ENCODE results near the gene MAP7.

MAP7 gene

GRCh38 chr6:136345145-136345544, 205.1 kb downstream of the MAP7 start:
- Histone ChIP-seq H3K4me3 (ENCODE audit: low read depth in 1 of 2, low read length in 1 of 2) (no peak overlapping the region), H3K4me1 (ENCODE audit: control insufficient read depth in 1 of 2, insufficient read depth in 1 of 2, low read depth in 1 of 2, low read length in 1 of 2) (peaks cover 0 to 4% of the 10 kb centered on the region in 2 experiments)

GRCh38 chr6:136344420-136344819, 205.8 kb downstream of the MAP7 start:
- Histone ChIP-seq H3K4me3 (ENCODE audit: low read depth in 1 of 2, low read length in 1 of 2) (no peak overlapping the region), H3K4me1 (ENCODE audit: control insufficient read depth in 1 of 2, insufficient read depth in 1 of 2, low read depth in 1 of 2, low read length in 1 of 2) (peaks cover 0 to 4% of the 10 kb centered on the region in 2 experiments), H3K36me3 (peaks cover 8% of the 10 kb centered on the region), H3K27me3 (no peaks in the 10 kb centered on the region), H3K9me3 (no peaks in the 10 kb centered on the region), H3K27ac (no peak overlapping the region)
- TF ChIP-seq CTCF (IDR thresholded peaks at IDR 0.05): no peak

More at GRCh38 chr6:136345145-136345544, 205.1 kb downstream of the MAP7 start:
- TF ChIP-seq CTCF (IDR thresholded peaks at IDR 0.05): no peak
- H3K27me3 ChIP-seq: no peaks in the 10 kb centered on the region
- H3K27ac ChIP-seq: no peak overlapping the region
- H3K36me3 ChIP-seq: peaks cover 8% of the 10 kb centered on the region
- H3K9me3 ChIP-seq: no peaks in the 10 kb centered on the region

GRCh38 chr6:136343700-136344099, 206.5 kb downstream of the MAP7 start:
- peaks cover 8% of the 10 kb centered on the region for H3K36me3 ChIP-seq

GRCh38 chr6:136343275-136343674, 206.9 kb downstream of the MAP7 start:
- H3K4me1 ChIP-seq (ENCODE audit: control insufficient read depth in 1 of 2, insufficient read depth in 1 of 2, low read depth in 1 of 2, low read length in 1 of 2): peaks cover 0 to 4% of the 10 kb centered on the region in 2 experiments
- H3K27me3 ChIP-seq: no peaks in the 10 kb centered on the region
- no peak for TF ChIP-seq CTCF (IDR thresholded peaks at IDR 0.05)
- peaks cover 8% of the 10 kb centered on the region for H3K36me3 ChIP-seq
- no peak overlapping the region for H3K27ac ChIP-seq
- no peaks in the 10 kb centered on the region for H3K9me3 ChIP-seq
- no peak overlapping the region for H3K4me3 ChIP-seq (ENCODE audit: low read depth in 1 of 2, low read length in 1 of 2)

More at GRCh38 chr6:136343700-136344099, 206.5 kb downstream of the MAP7 start:
- no peak for TF ChIP-seq CTCF (IDR thresholded peaks at IDR 0.05)
- Histone ChIP-seq H3K27ac (no peak overlapping the region), H3K9me3 (no peaks in the 10 kb centered on the region), H3K4me1 (ENCODE audit: control insufficient read depth in 1 of 2, insufficient read depth in 1 of 2, low read depth in 1 of 2, low read length in 1 of 2) (peaks cover 0 to 4% of the 10 kb centered on the region in 2 experiments), H3K27me3 (no peaks in the 10 kb centered on the region), H3K4me3 (ENCODE audit: low read depth in 1 of 2, low read length in 1 of 2) (no peak overlapping the region)

- Histone ChIP-seq H3K4me1 (ENCODE audit: control insufficient read depth in 1 of 2, insufficient read depth in 1 of 2, low read depth in 1 of 2, low read length in 1 of 2) (no peaks in the 10 kb centered on the region), H3K4me3 (ENCODE audit: low read depth in 1 of 2, low read length in 1 of 2) (no peak overlapping the region), H3K9me3 (no peaks in the 10 kb centered on the region), H3K36me3 (peaks cover 8% of the 10 kb centered on the region), H3K27ac (no peak overlapping the region), H3K27me3 (no peaks in the 10 kb centered on the region)
- TF ChIP-seq CTCF (IDR thresholded peaks at IDR 0.05): no peak
Observed at GRCh38 chr6:136341967-136342366, 208.3 kb downstream of the MAP7 start.

- TF ChIP-seq CTCF (IDR thresholded peaks at IDR 0.05): no peak
- no peak overlapping the region for H3K4me3 ChIP-seq (ENCODE audit: low read depth in 1 of 2, low read length in 1 of 2)
- no peaks in the 10 kb centered on the region for H3K9me3 ChIP-seq
- H3K36me3 ChIP-seq: peaks cover 8% of the 10 kb centered on the region
- no peaks in the 10 kb centered on the region for H3K27me3 ChIP-seq
- H3K27ac ChIP-seq: no peak overlapping the region
- no peaks in the 10 kb centered on the region for H3K4me1 ChIP-seq (ENCODE audit: control insufficient read depth in 1 of 2, insufficient read depth in 1 of 2, low read depth in 1 of 2, low read length in 1 of 2)
Observed at GRCh38 chr6:136341367-136341766, 208.9 kb downstream of the MAP7 start.
